ENCODE data around the gene ARFRP1. TPM values are rescaled to one million over a fixed set of nuclear protein-coding genes. Genes with fewer than 3 reads are reported as not detected.
A peak's percentile ranks its signal among the peaks of the same experiment; 100 is the strongest.

Gene ARFRP1
- total and polyA plus RNA-seq, 2 of the 13 experiments (the other 11 are each of a cell fraction or from before 2014, with no cell fraction given): 32.0 to 51.1 TPM

GRCh38 chr20:63653041-63653973 is 54.5 kb downstream of the ARFRP1 start, which contains the start of gene STMN3 (continued):
- peak; percentile 100 for TF ChIP-seq HBP1 (CRISPR knock-in tag; IDR thresholded peaks at IDR 0.05; ENCODE audit: low read depth)
- peak; percentile 97 for TF ChIP-seq HMGXB3 (CRISPR knock-in tag; IDR thresholded peaks at IDR 0.05; ENCODE audit: borderline replicate concordance)
- TF ChIP-seq SMAD9 (CRISPR knock-in tag; IDR thresholded peaks at IDR 0.05): peak; percentile 90; the same call in 1 of the 2 replicates
- TF ChIP-seq PRDM10 (CRISPR knock-in tag; IDR thresholded peaks at IDR 0.05; ENCODE audit: low read depth): peak; percentile 87
- peak; percentile 90 for TF ChIP-seq GATAD1 (CRISPR knock-in tag; IDR thresholded peaks at IDR 0.05)
- peak; percentile 94 for TF ChIP-seq ZFP1 (CRISPR knock-in tag; IDR thresholded peaks at IDR 0.05)
- TF ChIP-seq, protein P1, sequence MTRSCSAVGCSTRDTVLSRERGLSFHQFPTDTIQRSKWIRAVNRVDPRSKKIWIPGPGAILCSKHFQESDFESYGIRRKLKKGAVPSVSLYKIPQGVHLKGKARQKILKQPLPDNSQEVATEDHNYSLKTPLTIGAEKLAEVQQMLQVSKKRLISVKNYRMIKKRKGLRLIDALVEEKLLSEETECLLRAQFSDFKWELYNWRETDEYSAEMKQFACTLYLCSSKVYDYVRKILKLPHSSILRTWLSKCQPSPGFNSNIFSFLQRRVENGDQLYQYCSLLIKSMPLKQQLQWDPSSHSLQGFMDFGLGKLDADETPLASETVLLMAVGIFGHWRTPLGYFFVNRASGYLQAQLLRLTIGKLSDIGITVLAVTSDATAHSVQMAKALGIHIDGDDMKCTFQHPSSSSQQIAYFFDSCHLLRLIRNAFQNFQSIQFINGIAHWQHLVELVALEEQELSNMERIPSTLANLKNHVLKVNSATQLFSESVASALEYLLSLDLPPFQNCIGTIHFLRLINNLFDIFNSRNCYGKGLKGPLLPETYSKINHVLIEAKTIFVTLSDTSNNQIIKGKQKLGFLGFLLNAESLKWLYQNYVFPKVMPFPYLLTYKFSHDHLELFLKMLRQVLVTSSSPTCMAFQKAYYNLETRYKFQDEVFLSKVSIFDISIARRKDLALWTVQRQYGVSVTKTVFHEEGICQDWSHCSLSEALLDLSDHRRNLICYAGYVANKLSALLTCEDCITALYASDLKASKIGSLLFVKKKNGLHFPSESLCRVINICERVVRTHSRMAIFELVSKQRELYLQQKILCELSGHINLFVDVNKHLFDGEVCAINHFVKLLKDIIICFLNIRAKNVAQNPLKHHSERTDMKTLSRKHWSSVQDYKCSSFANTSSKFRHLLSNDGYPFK (CRISPR knock-in tag; IDR thresholded peaks at IDR 0.05; ENCODE audit: borderline replicate concordance): peak; percentile 63
- TF ChIP-seq KDM6A (CRISPR knock-in tag; IDR thresholded peaks at IDR 0.05; ENCODE audit: low read depth): peak; percentile 76; the same call in 1 of the 2 replicates
- TF ChIP-seq ZNF780A (CRISPR knock-in tag; IDR thresholded peaks at IDR 0.05): peak; percentile 95; the same call in 1 of the 2 replicates
- TF ChIP-seq ZNF281 (CRISPR knock-in tag; IDR thresholded peaks at IDR 0.05; ENCODE audit: borderline replicate concordance): peak; percentile 91
- TF ChIP-seq POGZ (CRISPR knock-in tag; IDR thresholded peaks at IDR 0.05): peak; percentile 44; the same call in 1 of the 2 replicates
- TF ChIP-seq ZNF282 (IDR thresholded peaks at IDR 0.05; ENCODE audit: partially characterized antibody): no peak
